K562 (cell line): ENCODE results near the gene FILIP1. TPM values are rescaled to one million over a fixed set of nuclear protein-coding genes. Genes with fewer than 3 reads are reported as not detected.
A peak's percentile ranks its signal among the peaks of the same experiment; 100 is the strongest.

Source experiments
- ATAC-seq: fragments of 200-7000 bp; cut with Tn5 transposase; 3 replicates; pipeline ENCODE4 v1.9.1; 2020; ENCODE audit warnings: moderate library complexity
- BruUV-seq: library from RNA; stranded (reverse); fragments of 400-500 nt; replicated peaks from 2 replicates; lab custom pipeline; 2021; lab: Mats Ljungman, UMichigan
- CTCF ChIA-PET: fragments of 300-600 bp; formaldehyde crosslinking; extraction: SDS; loops from one replicate; lab custom pipeline; 2021; ENCODE audit warnings: low intra/inter-chr PET ratio; lab: Yijun Ruan, JAX
- POLR2A ChIA-PET: fragments of 300-600, 350-650 bp; sonication (Branson Sonifier 250); formaldehyde crosslinking; extraction: SDS; loops from one replicate; lab custom pipeline; 2021; ENCODE audit warnings: antibody characterized with exemption, inconsistent platforms; lab: Yijun Ruan, JAX
- DNase-seq, 4 experiments: peaks; one replicate each; pipeline versions ENCODE4 v3.0.0 to v3.0.0-alpha.2; 2011 to 2018; ENCODE audit warnings: low spot score in 3 of 4, mixed read lengths in 3 of 4; ENCODE audit errors: extremely low read depth in 1 of 4
- FAIRE-seq: peaks from 2 replicates; lab custom pipeline; 2011; peaks lifted over from hg19 to GRCh38; lab: Jason Lieb, UNC
- H2AFZ ChIP-seq: 2 replicates; pipeline ENCODE4 v1.6.0; 2011; ENCODE audit warnings: low read depth, low read length, control low read depth, inconsistent platforms
- H3K27ac ChIP-seq: fragments of 200-600 bp; 3 replicates; pipeline ENCODE4 v1.8.0; 2011; ENCODE audit warnings: low read depth, mild to moderate bottlenecking, control low read depth, inconsistent platforms, low read length, moderate library complexity, mixed read lengths; ENCODE audit errors: extremely low read depth
- H3K27me3 ChIP-seq, 2 experiments: fragments of 300-600 bp in 1 of 2; 2 replicates in 1 of 2; 3 replicates in 1 of 2; pipeline versions ENCODE4 v1.6.0 to v1.8.0; 2011; ENCODE audit warnings: inconsistent platforms in 2 of 2, low read length in 2 of 2, mild to moderate bottlenecking in 1 of 2, mixed read lengths in 1 of 2, moderate library complexity in 1 of 2; ENCODE audit not compliant: control insufficient read depth in 2 of 2, insufficient read depth in 2 of 2
- H3K36me3 ChIP-seq: fragments of 300-600 bp; 3 replicates; pipeline ENCODE4 v1.8.0; 2011; ENCODE audit warnings: mild to moderate bottlenecking, low read length, inconsistent platforms; ENCODE audit not compliant: control insufficient read depth, insufficient read depth
- H3K4me1 ChIP-seq, 2 experiments: fragments of 200-600 bp in 1 of 2; replicated peaks in 1 of 2; 2 replicates in 1 of 2; 3 replicates in 1 of 2; pipeline versions ENCODE4 v1.5.1 to v1.8.0; 2011; ENCODE audit warnings: inconsistent platforms in 2 of 2, low read length in 2 of 2, mild to moderate bottlenecking in 1 of 2, mixed read lengths in 1 of 2, moderate library complexity in 1 of 2; ENCODE audit not compliant: control insufficient read depth in 2 of 2, insufficient read depth in 2 of 2
- H3K4me2 ChIP-seq: 2 replicates; pipeline ENCODE4 v1.6.1; 2011; ENCODE audit warnings: low read length, control low read depth, inconsistent platforms, mixed read lengths; ENCODE audit not compliant: insufficient read depth
- H3K4me3 ChIP-seq: fragments of 200-600 bp; sonication (generic), shearing (Covaris generic); 2 replicates; pipeline ENCODE4 v1.5.1; 2016; ENCODE audit warnings: control low read depth, inconsistent platforms
- H3K79me2 ChIP-seq: fragments of 200-600 bp; 3 replicates; pipeline ENCODE4 v1.8.0; 2011; ENCODE audit warnings: low read length, inconsistent platforms; ENCODE audit not compliant: control insufficient read depth, insufficient read depth
- H3K9ac ChIP-seq, 2 experiments: 2 replicates each; pipeline versions ENCODE4 v1.6.0 to v1.6.1; 2011; ENCODE audit warnings: low read depth in 2 of 2, low read length in 2 of 2, control low read depth in 1 of 2, inconsistent platforms in 1 of 2, mild to moderate bottlenecking in 1 of 2, mixed read lengths in 1 of 2; ENCODE audit not compliant: insufficient read depth in 1 of 2
- H3K9me1 ChIP-seq: one replicate; pipeline ENCODE4 v1.6.0; 2011; ENCODE audit warnings: inconsistent platforms, mild to moderate bottlenecking, low read length, moderate library complexity; ENCODE audit not compliant: control insufficient read depth, insufficient read depth
- H3K9me3 ChIP-seq: replicated peaks from 2 replicates; pipeline ENCODE4 v1.5.1; 2011; ENCODE audit warnings: low read depth, low read length, inconsistent platforms; ENCODE audit not compliant: control insufficient read depth, insufficient read depth
- H4K20me1 ChIP-seq: replicated peaks from 2 replicates; pipeline ENCODE4 v1.6.1; 2011; ENCODE audit warnings: low read length, inconsistent platforms, mixed read lengths; ENCODE audit not compliant: control insufficient read depth, insufficient read depth
- ARID1B ChIP-seq: fragments of 450-650 bp; IDR thresholded peaks from 2 replicates; pipeline ENCODE4 v1.6.1; 2016; ENCODE audit warnings: antibody characterized with exemption, mild to moderate bottlenecking, inconsistent platforms
- ARID2 ChIP-seq: fragments of 450-650 bp; IDR thresholded peaks from 2 replicates; pipeline ENCODE4 v1.6.1; 2017; ENCODE audit warnings: antibody characterized with exemption, mild to moderate bottlenecking
- CEBPB ChIP-seq: fragments of 450-650 bp; IDR thresholded peaks from 2 replicates; pipeline ENCODE4 v1.6.1; 2016; ENCODE audit warnings: missing genetic modification characterization, missing compliant biosample characterization
- CEBPG ChIP-seq, 3 experiments: fragments of 200-800 bp in 1 of 3; sonication (Bioruptor generic) in 1 of 3; sonication (generic) in 1 of 3; formaldehyde crosslinking in 1 of 3; IDR thresholded peaks in 2 of 3; conservative IDR thresholded peaks in 1 of 3; 2 replicates each; pipeline versions ENCODE4 v1.6.1 to v1.8.0; 2016 to 2022; ENCODE audit warnings: missing compliant biosample characterization in 2 of 3, missing genetic modification characterization in 2 of 3, mild to moderate bottlenecking in 1 of 3, missing genetic modification reagents in 1 of 3
- CREM ChIP-seq: IDR thresholded peaks from 2 replicates; pipeline ENCODE4 v1.6.1; 2014; ENCODE audit warnings: antibody characterized with exemption, low read depth
- HDAC1 ChIP-seq, 2 experiments: fragments of 450-650 bp; IDR thresholded peaks; 2 replicates each; pipeline ENCODE4 v1.6.1; 2016 to 2017; ENCODE audit warnings: inconsistent platforms in 1 of 2, mild to moderate bottlenecking in 1 of 2, moderate library complexity in 1 of 2
- KDM1A ChIP-seq, 2 experiments: fragments of 450-650 bp; IDR thresholded peaks; 2 replicates each; pipeline ENCODE4 v1.6.1; 2016; ENCODE audit warnings: mild to moderate bottlenecking in 2 of 2
- MEF2A ChIP-seq: IDR thresholded peaks from 2 replicates; pipeline ENCODE4 v1.6.1; 2011; ENCODE audit warnings: low read depth, mild to moderate bottlenecking, low read length, moderate library complexity; ENCODE audit not compliant: control insufficient read depth
- ZNF274 ChIP-seq: IDR thresholded peaks from 2 replicates; pipeline ENCODE4 v1.6.1; 2011; ENCODE audit warnings: low read depth, mild to moderate bottlenecking, low read length, moderate library complexity, borderline replicate concordance
- ZNF75A ChIP-seq: fragments of 450-650 bp; formaldehyde crosslinking; IDR thresholded peaks from 2 replicates; pipeline ENCODE4 v1.4.0; 2020; ENCODE audit warnings: mild to moderate bottlenecking
- ZNF785 ChIP-seq: fragments of 250-450 bp; sonication (Bioruptor Pico); IDR thresholded peaks from 2 replicates; pipeline ENCODE4 v1.4.0; 2020; ENCODE audit warnings: mild to moderate bottlenecking
- WGBS: fragments of 100-300 bp; shearing (Covaris generic); methylation state at CpG from one replicate; pipeline ENCODE4 v1.1.6; 2016; ENCODE audit warnings: low coverage, mixed read lengths; ENCODE audit not compliant: insufficient coverage; ENCODE audit errors: missing lambda C conversion rate; 5-methylcytosine and 5-hydroxymethylcytosine counted together
- in situ Hi-C: fragments of 300-500 bp; cut with MboI; formaldehyde crosslinking; loops from 4 replicates; pipeline ENCODE4 v1.15.0; 2018; ENCODE audit warnings: inconsistent platforms, mixed read lengths
- intact Hi-C: fragments of 100-400 bp; cut with micrococcal nuclease; formaldehyde crosslinking; loops from 2 replicates; pipeline ENCODE4 v1.14.2; 2022
- polyA plus RNA-seq, 8 experiments: library from polyadenylated mRNA; depleted of rRNA in 4 of 8; stranded (reverse) in 5 of 8; unstranded in 3 of 8; fragments of >200 nt; fragmentation: Nextera tagmentation in 2 of 8; fragmentation: Illumina TruSeq in 1 of 8; extraction: Ambion mirVana in 2 of 8; extraction: Trizol in 1 of 8; gene quantifications; 2 replicates each; pipeline versions ENCODE4 v1.2.1 to v1.2.3, GENCODE V29; 2011 to 2014; ENCODE audit warnings: inconsistent platforms in 1 of 8, missing spikeins in 1 of 8
- total RNA-seq, 7 experiments: library from RNA; depleted of rRNA in 6 of 7; stranded (reverse); fragments of >200 nt in 6 of 7; fragmentation: Illumina TruSeq in 2 of 7; extraction: Trizol in 2 of 7; gene quantifications; 2 replicates each; pipeline versions ENCODE4 v1.2.1 to v1.2.3, GENCODE V29; 2011 to 2021; ENCODE audit warnings: low replicate concordance in 1 of 7
- TF ChIP-seq, protein P1 (sequence below): fragments of 450-650 bp; formaldehyde crosslinking; IDR thresholded peaks from 2 replicates; pipeline ENCODE4 v1.4.0; 2020; ENCODE audit warnings: mild to moderate bottlenecking, mixed read lengths

Gene FILIP1
- total and polyA plus RNA-seq, 9 of the 15 experiments (the other 6 are each of a cell fraction or from before 2014, with no cell fraction given) = 0.03 to 0.25 (median 0.10) TPM; not detected in 1

GRCh38 chr6:75292555-75292954 lies 201.0 kb downstream of the FILIP1 start:
- Histone ChIP-seq H2AFZ (no peak overlapping the region), H3K36me3 (no peaks in the 10 kb centered on the region), H3K9ac (no peak overlapping the region), H3K4me2 (no peak overlapping the region), H3K9me1 (no peaks in the 10 kb centered on the region), H3K4me3 (no peak overlapping the region), H4K20me1 (no peaks in the 10 kb centered on the region), H3K9me3 (no peaks in the 10 kb centered on the region), H3K79me2 (peaks cover 8% of the 10 kb centered on the region), H3K27me3 (no peaks in the 10 kb centered on the region), H3K4me1 (0 out of 5 replicates have a peak, but pooled peaks cover 0 to under 1% of the 10 kb centered on the region in 2 experiments), H3K27ac (no peak overlapping the region)
- TF ChIP-seq HDAC1 (IDR thresholded peaks at IDR 0.05) (0 out of 4 replicates have a peak, but pooled peaks of 1 of the 2 experiments have one; percentile 16), ZNF785 (no peak), KDM1A (IDR thresholded peaks at IDR 0.05) (peak; percentile 12 to 39; a peak in 2 of 4 replicates), MEF2A (peak; percentile 71; the same call in 1 of the 2 replicates), ARID1B (0 out of 2 replicates have a peak, but pooled peaks have one; percentile 8)
- intact Hi-C loops = no loop called here
- WGBS = 23% methylated on average over 2 of the region's 2 CpGs
- FAIRE-seq (no peak), ATAC-seq (no peak), DNase-seq (no peak)
- in situ Hi-C loops = loop anchor here (10.0 kb wide), 1 partner anchor 212 kb away; no protein-coding TSS in a partner anchor
- no TSS peak for BruUV-seq
- ChIA-PET POLR2A (no interaction called here), CTCF (no interaction called here)

- Histone ChIP-seq H3K36me3 (no peaks in the 10 kb centered on the region), H3K9ac (no peak overlapping the region), H3K4me2 (no peak overlapping the region), H4K20me1 (no peaks in the 10 kb centered on the region), H3K27ac (no peak overlapping the region), H3K4me3 (no peak overlapping the region), H2AFZ (no peak overlapping the region), H3K9me1 (no peaks in the 10 kb centered on the region), H3K27me3 (no peaks in the 10 kb centered on the region), H3K4me1 (0 out of 5 replicates have a peak, but pooled peaks cover 0 to 7% of the 10 kb centered on the region in 2 experiments), H3K9me3 (no peaks in the 10 kb centered on the region), H3K79me2 (peaks cover 16% of the 10 kb centered on the region)
- POLR2A ChIA-PET = no interaction called here
- FAIRE-seq (no peak), DNase-seq (no peak), ATAC-seq (no peak)
- CTCF ChIA-PET = no interaction called here
- 50% methylated on average over 1 of the region's 1 CpG for WGBS
- TF ChIP-seq ZNF75A (CRISPR knock-in tag) (no peak), CREM (no peak), ARID2 (no peak), ZNF274 (no peak), CEBPG (CRISPR knock-in tag; IDR thresholded peaks at IDR 0.05) (no peak), CEBPG (tag; conservative IDR thresholded peaks at IDR 0.05 in 1 of 2, IDR thresholded peaks at IDR 0.05 in 1 of 2) (peak in 1 of 2 experiments; percentile 73; a peak in 3 of 4 replicates), CEBPB (peak; percentile 75), ZNF785 (no peak)
- TF ChIP-seq, protein P1, sequence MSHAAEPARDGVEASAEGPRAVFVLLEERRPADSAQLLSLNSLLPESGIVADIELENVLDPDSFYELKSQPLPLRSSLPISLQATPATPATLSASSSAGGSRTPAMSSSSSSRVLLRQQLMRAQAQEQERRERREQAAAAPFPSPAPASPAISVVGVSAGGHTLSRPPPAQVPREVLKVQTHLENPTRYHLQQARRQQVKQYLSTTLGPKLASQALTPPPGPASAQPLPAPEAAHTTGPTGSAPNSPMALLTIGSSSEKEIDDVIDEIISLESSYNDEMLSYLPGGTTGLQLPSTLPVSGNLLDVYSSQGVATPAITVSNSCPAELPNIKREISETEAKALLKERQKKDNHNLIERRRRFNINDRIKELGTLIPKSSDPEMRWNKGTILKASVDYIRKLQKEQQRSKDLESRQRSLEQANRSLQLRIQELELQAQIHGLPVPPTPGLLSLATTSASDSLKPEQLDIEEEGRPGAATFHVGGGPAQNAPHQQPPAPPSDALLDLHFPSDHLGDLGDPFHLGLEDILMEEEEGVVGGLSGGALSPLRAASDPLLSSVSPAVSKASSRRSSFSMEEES (CRISPR knock-in tag) = no peak
- in situ Hi-C loops = loop anchor here (10.0 kb wide), 1 partner anchor 213 kb away; no protein-coding TSS in a partner anchor
- intact Hi-C loops = no loop called here
- no TSS peak for BruUV-seq
Measured at GRCh38 chr6:75291744-75292143, 201.9 kb downstream of the FILIP1 start.
